ENCODE measurements around the gene CHST12. TPM values are rescaled to one million over a fixed set of nuclear protein-coding genes. Genes with fewer than 3 reads are reported as not detected.

The CHST12 gene
- total RNA-seq, 1 experiment from 2014 or later, result 18.3 TPM

DNA sequence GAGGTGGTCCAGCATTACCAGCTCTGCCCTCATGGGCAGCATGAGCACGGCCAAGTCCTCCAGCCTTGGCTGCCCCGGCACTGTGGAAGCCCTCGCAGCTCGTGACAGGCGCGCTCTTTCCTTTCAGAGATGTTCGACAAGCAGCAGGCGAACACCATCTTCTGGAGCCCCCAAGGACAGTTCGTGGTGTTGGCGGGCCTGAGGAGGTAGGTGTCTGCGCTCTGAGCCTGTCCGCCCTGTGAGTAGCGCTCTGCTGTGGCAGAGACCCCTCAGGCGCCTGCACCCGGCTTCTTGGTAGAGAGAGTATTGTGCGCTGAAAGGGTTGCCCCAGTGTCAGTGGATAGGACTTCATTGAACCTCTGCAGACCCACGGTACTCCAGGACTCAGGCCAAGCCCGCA, 29.0 kb upstream of the CHST12 start (continued):
- TF ChIP-seq, protein P1, sequence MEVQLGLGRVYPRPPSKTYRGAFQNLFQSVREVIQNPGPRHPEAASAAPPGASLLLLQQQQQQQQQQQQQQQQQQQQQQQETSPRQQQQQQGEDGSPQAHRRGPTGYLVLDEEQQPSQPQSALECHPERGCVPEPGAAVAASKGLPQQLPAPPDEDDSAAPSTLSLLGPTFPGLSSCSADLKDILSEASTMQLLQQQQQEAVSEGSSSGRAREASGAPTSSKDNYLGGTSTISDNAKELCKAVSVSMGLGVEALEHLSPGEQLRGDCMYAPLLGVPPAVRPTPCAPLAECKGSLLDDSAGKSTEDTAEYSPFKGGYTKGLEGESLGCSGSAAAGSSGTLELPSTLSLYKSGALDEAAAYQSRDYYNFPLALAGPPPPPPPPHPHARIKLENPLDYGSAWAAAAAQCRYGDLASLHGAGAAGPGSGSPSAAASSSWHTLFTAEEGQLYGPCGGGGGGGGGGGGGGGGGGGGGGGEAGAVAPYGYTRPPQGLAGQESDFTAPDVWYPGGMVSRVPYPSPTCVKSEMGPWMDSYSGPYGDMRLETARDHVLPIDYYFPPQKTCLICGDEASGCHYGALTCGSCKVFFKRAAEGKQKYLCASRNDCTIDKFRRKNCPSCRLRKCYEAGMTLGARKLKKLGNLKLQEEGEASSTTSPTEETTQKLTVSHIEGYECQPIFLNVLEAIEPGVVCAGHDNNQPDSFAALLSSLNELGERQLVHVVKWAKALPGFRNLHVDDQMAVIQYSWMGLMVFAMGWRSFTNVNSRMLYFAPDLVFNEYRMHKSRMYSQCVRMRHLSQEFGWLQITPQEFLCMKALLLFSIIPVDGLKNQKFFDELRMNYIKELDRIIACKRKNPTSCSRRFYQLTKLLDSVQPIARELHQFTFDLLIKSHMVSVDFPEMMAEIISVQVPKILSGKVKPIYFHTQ (CRISPR knock-in tag; IDR thresholded peaks at IDR 0.05), result no peak
- no peak for TF ChIP-seq CREB1 (CRISPR knock-in tag; IDR thresholded peaks at IDR 0.05)
- TF ChIP-seq GRHL2 (CRISPR knock-in tag; IDR thresholded peaks at IDR 0.05; ENCODE audit: insufficient replicate concordance, severe bottlenecking), result no peak
- TF ChIP-seq, protein P2, sequence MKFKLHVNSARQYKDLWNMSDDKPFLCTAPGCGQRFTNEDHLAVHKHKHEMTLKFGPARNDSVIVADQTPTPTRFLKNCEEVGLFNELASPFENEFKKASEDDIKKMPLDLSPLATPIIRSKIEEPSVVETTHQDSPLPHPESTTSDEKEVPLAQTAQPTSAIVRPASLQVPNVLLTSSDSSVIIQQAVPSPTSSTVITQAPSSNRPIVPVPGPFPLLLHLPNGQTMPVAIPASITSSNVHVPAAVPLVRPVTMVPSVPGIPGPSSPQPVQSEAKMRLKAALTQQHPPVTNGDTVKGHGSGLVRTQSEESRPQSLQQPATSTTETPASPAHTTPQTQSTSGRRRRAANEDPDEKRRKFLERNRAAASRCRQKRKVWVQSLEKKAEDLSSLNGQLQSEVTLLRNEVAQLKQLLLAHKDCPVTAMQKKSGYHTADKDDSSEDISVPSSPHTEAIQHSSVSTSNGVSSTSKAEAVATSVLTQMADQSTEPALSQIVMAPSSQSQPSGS (CRISPR knock-in tag; IDR thresholded peaks at IDR 0.05; ENCODE audit: borderline replicate concordance, low read depth), result no peak
- TF ChIP-seq TEAD1 (CRISPR knock-in tag; IDR thresholded peaks at IDR 0.05), result no peak
- no peak for TF ChIP-seq IRF2 (CRISPR knock-in tag; IDR thresholded peaks at IDR 0.05; ENCODE audit: borderline replicate concordance, low read depth)
- TF ChIP-seq HMGA2 (CRISPR knock-in tag; IDR thresholded peaks at IDR 0.05), result no peak

DNA sequence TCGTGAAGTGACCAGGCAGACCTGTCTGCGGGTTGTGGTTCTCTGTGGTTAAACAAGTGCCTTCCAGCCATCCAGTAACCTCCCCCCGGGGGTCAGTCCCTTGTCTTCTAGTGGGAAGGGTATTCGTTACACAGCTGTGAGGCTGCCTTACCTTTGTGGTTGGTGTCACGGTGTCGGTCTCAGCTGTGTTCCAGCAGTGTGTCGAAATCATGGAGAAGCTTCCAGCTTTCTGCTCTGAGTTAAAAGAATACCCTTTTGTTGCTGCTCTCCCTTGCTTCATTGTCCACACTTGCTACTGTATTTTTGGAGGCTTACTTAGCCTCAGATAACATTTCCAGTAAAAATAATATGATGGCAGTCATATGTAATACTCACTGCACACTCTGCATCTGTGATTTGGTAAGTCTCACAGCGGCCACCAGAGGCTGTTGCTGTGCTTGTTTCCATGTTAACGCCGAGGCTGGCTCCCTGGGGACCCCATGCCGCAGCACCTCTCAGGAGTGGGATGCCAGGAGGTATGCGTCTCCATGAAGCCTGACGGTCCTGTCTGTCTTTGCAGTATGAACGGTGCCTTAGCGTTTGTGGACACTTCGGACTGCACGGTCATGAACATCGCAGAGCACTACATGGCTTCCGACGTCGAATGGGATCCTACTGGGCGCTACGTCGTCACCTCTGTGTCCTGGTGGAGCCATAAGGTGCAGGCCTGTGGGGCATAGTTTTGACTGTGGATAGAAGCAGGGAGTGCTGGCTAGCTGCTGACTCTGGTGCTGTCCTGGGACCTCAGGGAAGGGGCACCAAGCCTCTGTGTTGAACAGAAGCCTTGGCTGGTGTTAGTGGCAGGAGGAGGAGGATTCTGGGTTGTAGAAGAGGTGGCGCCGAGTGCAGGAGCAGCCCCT, 28.3 kb upstream of the CHST12 start:
- no peaks in the 10 kb centered on the region for H3K4me1 Mint-ChIP-seq
- CTCF ChIA-PET, result no interaction called here
- no peak for TF ChIP-seq FOXP1 (CRISPR knock-in tag; IDR thresholded peaks at IDR 0.05; ENCODE audit: borderline replicate concordance)
- no peak for TF ChIP-seq ZNF232 (CRISPR knock-in tag; IDR thresholded peaks at IDR 0.05)
- TF ChIP-seq ETV6 (CRISPR knock-in tag; IDR thresholded peaks at IDR 0.05), result no peak
- TF ChIP-seq, protein P3, sequence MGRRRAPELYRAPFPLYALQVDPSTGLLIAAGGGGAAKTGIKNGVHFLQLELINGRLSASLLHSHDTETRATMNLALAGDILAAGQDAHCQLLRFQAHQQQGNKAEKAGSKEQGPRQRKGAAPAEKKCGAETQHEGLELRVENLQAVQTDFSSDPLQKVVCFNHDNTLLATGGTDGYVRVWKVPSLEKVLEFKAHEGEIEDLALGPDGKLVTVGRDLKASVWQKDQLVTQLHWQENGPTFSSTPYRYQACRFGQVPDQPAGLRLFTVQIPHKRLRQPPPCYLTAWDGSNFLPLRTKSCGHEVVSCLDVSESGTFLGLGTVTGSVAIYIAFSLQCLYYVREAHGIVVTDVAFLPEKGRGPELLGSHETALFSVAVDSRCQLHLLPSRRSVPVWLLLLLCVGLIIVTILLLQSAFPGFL (CRISPR knock-in tag; IDR thresholded peaks at IDR 0.05; ENCODE audit: borderline replicate concordance), result no peak
- no peak for TF ChIP-seq ZBTB21 (CRISPR knock-in tag; IDR thresholded peaks at IDR 0.05; ENCODE audit: borderline replicate concordance)
- TF ChIP-seq ESRRA (CRISPR knock-in tag; IDR thresholded peaks at IDR 0.05; ENCODE audit: borderline replicate concordance), result no peak
- TF ChIP-seq, protein P1 (CRISPR knock-in tag; IDR thresholded peaks at IDR 0.05), result no peak
- no peak for TF ChIP-seq SMAD4 (CRISPR knock-in tag; IDR thresholded peaks at IDR 0.05)
- no peak for TF ChIP-seq GABPB1 (CRISPR knock-in tag; IDR thresholded peaks at IDR 0.05)
- TF ChIP-seq, protein P4, sequence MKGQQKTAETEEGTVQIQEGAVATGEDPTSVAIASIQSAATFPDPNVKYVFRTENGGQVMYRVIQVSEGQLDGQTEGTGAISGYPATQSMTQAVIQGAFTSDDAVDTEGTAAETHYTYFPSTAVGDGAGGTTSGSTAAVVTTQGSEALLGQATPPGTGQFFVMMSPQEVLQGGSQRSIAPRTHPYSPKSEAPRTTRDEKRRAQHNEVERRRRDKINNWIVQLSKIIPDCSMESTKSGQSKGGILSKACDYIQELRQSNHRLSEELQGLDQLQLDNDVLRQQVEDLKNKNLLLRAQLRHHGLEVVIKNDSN (CRISPR knock-in tag; IDR thresholded peaks at IDR 0.05), result no peak
- TF ChIP-seq, protein P5, sequence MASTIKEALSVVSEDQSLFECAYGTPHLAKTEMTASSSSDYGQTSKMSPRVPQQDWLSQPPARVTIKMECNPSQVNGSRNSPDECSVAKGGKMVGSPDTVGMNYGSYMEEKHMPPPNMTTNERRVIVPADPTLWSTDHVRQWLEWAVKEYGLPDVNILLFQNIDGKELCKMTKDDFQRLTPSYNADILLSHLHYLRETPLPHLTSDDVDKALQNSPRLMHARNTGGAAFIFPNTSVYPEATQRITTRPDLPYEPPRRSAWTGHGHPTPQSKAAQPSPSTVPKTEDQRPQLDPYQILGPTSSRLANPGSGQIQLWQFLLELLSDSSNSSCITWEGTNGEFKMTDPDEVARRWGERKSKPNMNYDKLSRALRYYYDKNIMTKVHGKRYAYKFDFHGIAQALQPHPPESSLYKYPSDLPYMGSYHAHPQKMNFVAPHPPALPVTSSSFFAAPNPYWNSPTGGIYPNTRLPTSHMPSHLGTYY (CRISPR knock-in tag; IDR thresholded peaks at IDR 0.05), result no peak
- no peak for TF ChIP-seq CREB1 (CRISPR knock-in tag; IDR thresholded peaks at IDR 0.05)
- no peak overlapping the region for H3K4me3 Mint-ChIP-seq
- H3K27me3 Mint-ChIP-seq (ENCODE audit: low read depth), result no peaks in the 10 kb centered on the region
- DNase-seq (ENCODE audit: low spot score), result no peak
- H3K9me3 Mint-ChIP-seq, result no peaks in the 10 kb centered on the region
- peak overlapping the region; percentile 75 for H3K27ac Mint-ChIP-seq
- H3K36me3 Mint-ChIP-seq, result peaks cover 85% of the 10 kb centered on the region
- POLR2A ChIA-PET, result no interaction called here
- ATAC-seq, result no peak

Measured in WTC11 (cell line).